Putamen (tissue), 1 donor: ENCODE data around the gene PLEKHA8.
"Not testable (repeated sequence)": the region's sequence is repeated elsewhere in the genome, so short reads cannot be mapped to it uniquely, and the experiment has no call there.

Source experiments
- DNase-seq: peaks from one replicate; pipeline ENCODE4 v3.0.0-alpha.2; 2016; ENCODE audit warnings: low spot score

The PLEKHA8 gene

DNA sequence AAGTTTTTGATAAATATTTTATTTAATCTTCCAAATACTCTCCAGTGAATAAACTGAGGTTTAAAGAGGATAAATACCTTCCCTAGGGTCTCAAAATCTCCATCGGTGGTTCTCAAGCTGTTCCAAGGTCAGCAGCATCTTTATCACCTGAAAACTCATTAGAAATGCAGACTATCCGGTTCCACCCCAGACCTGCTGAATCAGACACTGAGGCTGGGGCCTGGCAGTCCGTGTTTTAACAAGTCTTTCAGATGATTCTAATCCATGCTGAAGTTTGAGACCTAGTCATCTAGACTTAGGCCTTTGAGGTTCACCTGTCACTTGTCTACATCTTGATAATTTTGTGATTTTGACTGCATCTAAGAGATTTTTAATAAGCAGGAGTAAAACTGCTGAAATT lies 37.5 kb downstream of the PLEKHA8 start:
- DNase-seq, result no peak

DNA sequence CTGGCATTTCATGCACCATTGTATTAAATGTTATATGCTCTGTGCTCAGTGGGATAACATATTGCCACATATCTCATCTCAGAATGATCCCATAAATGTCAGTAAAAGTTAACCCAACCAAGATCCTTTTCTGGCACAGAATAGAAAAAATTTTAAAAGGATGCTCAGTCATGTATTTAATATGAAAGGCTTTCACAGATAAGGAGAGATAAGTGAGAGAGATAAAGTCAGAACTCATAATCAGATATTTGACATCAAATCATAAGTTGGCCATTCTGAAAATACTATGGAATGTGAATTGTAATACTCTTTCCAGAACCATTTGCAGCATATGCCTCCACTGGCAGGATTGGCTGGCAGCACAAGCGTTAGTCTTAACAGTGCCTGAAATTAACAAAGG lies 38.5 kb downstream of the PLEKHA8 start:
- DNase-seq, result no peak

DNA sequence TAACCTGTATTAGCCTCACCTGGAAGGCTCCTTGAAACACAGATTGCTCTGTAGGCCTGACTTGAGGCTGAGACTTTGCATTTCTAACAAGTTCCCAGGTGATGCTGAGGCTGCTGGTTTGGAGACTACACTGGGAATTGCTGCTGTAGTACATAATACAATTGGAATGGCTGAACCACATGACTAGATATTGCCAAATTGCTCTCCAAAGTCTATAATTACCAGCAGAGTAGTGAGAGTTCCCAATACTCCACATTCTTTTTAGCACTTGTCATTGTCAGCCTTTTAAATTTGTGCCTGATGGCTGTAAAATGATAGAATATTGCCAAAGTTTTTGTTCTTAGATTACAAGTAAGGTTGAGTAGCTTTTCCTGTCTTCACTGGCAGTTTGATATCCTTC lies 39.9 kb downstream of the PLEKHA8 start:
- DNase-seq, result no peak

DNA sequence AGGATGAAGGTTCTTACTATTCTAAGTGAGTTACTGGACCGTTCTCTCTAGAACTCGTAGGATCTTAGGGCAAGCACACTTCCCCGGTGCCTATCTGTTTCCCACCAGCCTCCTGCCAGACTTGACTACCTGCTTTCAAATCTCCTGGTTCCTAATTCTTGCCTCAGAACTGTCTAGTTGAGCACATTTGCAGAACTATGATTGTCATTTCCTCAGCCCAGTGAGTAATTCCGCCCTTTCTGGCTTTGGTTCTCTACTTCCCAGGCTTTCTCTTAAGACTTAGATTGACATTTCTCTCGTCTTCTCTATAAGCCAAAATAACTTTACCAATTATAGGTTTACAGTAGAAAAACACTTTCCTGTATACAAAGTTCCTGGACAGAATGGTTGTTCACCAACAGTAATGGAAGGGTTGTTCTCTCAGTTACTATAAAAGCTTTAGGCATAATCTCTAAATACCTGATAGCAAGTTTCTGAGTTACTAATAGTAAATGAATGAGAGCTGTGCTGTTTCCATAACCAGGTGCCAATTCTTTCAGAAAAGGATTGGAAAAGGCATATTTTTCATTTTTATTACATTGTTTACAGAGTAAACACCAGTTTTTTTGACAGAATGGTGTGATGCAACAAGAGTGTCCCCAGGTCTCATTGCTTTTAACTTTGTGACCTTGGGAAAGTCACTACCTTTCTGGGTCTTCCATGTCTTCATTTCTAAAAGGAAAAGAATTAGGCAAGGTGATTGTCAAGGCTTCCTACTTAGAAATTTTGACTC lies 41.1 kb downstream of the PLEKHA8 start:
- DNase-seq, result no peak

DNA sequence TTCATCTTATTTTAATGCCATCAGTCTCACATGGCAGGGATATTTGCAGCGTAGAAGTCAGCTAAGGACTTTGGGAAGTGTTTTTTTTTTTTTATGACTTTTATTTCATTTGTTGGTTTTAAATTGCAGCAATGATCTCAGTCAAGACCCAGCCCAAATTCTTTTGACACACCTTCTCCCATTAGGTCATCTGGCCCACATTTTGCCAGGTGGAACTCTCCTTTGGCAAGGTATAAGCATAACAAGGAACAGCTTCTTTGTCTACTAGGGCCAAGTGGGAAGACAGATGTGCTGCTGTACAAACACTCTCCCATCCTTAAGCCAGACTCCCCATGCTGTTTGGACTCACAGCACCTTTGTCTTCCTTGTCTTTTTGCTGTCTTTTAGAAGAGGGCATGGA lies 41.8 kb downstream of the PLEKHA8 start:
- no peak for DNase-seq

DNA sequence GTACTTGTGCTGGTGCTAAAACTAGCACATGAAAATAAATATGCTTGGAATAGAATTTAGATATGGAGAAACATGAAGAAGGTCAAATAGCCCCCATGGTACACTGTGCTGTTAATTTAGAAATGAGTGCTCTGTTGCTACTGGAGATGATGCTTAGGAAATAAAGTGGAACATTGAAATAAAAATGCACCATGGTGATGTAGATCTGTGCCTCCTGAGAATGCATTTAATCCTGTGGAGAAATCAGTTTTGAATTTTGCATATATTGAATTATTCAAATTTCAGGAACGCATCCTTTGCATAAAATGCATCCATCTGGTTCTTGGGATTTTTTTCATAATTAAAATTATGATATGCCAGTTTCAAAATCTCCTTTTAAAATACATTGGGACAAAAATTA lies 44.5 kb downstream of the PLEKHA8 start:
- no peak for DNase-seq

DNA sequence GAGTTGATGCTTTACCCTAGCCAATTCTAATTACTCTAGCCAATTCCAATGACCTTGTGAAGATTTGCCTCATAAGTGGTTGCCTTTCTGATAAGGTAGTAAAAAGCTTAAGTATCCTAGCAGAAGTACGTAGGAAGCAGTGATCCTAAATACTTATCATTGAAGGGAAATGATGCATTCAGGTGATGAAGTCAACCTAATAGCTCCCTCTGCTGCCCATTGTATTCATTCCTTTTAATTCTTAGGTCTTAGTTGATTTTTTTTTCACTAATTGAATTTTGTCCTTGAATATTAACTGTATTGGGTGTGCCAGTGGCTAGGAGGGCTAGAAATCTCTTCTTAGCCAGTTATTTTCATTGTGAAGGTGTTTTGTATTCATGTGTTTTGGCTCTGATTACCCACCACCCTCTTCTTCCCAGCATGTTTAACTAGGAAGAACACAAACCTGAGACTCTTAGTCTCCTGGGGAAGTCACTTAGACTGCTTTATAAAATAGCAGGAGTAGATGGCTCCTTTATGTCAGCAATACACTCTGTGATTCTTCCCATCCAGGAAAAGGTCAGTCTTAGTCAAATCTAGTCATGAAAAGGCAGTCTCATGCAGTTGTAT lies 46.3 kb downstream of the PLEKHA8 start:
- DNase-seq, result no peak

DNA sequence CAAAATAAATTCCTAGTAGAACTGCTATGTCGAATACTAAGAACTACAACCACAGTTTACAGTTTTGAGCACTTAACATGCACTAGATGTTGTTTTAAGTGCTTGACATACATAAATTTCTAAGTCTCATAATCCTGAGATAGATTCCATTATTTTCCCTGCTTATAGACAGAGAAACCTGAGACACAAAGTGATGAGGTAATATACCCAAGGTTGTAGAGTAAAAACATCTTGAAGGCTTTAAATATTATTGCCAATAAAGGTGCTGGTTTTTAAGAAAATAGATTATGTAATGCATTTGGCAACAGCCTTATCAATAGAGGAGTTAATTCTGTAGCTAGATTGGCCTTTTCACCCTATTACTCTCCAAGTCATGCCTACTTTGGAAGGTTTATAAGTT lies 48.2 kb downstream of the PLEKHA8 start:
- no peak for DNase-seq

DNA sequence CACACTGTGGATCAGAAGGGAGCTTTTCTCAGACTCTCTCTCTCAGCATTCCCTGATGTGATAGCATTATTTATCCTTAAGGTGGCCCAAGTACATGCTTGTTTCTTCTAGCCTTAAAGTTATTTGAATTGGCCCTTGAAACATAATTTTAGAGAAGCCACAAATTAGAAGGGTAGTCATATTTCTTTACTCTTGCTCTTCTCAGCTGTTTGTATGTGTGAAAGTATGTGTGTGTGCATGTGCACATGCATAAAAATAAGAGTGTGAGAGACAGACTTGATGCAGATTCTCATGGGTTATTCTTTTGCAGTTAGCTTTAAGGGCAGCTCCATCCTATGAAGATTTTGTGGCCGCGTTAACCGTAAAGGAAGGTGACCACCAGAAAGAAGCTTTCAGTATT lies 50.1 kb downstream of the PLEKHA8 start:
- no peak for DNase-seq

DNA sequence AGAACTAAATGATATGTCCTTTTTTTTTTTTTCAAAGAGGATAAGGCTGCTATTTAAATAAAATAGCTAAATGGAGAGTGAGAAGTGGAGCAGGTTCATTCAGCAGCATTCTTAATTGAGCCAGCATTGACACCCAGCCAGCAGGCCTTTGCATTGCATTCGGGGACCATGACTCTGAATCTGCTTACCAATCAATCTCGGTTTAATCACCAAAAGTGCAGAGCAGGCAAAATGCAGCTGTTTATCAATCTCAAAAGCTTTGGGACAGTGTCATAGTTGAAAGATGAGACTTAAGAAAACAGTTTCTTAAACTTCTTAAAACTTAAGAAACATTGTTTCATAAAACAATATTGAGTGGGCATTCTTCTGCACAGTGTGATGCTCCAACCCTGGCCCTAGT lies 51.7 kb downstream of the PLEKHA8 start:
- no peak for DNase-seq

DNA sequence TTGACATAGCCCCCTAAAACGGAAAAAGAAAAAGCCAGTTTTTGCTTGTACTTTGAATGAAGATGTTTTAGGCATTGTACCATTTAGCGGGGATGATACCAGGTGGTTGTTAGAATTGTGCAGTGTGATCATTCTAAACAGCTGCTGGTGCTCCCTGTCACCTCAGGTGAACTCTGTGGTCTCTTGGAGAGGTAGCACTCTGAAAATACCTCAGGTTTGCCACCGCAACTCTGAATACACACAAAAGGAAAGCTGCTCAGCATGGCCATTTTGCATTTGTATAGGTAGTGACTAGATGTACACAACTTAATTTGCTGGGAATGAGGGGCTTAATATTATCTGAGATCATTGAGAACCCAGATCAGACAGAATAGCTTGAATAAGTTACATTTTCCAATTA lies 52.6 kb downstream of the PLEKHA8 start:
- no peak for DNase-seq

DNA sequence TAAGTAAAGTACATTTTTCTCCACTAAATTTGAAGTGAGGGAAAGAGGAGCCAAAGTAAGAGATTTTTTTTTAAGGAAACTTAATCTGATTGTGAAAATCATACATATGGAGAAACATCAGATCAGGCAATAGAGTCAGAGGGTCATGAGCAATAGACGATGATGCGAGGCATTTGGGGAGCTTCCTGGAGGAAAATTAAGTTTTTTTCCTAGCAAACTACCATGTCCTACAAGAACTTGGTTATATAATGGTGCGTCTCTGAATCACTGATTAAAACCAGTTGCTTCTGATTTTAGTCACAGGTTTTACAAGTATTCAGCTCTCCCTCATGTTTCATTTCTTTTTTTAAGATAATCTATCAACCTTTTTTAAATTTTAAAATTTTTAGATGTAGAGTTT lies 54.5 kb downstream of the PLEKHA8 start:
- DNase-seq, result no peak

DNA sequence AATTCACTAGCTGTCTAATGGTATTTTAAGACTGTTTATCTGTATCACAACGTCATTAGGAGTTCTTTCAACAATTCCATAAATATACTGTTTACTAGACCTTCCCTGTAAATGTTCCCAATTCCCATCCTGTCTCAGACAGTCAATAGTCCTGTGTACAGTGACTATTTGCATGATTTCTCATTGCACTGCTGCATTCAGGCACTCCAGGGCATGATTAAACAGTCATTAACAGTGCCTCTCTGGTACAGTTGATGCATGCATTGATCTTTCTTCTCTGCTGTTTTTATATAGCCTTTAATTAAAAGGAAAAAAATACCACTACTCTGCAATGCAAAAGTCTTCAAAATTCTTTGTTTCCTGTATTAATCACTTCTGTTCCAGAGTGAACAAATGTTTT lies 55.1 kb downstream of the PLEKHA8 start:
- DNase-seq, result no peak

DNA sequence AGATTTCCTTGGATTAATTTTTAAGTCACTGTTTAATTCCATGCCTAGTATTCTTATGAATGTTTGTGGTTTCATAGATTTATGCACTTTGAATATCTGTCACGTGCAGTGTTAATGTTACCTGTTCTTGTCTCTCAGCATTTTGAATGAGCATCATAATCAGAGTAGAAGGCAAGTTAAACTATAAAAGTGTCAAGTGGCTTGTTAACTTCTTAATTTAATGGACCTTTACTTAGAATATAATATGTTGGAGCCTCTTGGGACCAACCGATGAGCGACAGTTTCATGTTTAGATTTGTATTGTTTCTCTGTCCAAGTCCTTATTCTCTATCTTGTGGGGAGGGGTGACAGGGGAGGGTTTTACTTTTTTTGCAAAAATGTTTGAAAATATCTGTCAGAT lies 56.0 kb downstream of the PLEKHA8 start:
- DNase-seq, result no peak

DNA sequence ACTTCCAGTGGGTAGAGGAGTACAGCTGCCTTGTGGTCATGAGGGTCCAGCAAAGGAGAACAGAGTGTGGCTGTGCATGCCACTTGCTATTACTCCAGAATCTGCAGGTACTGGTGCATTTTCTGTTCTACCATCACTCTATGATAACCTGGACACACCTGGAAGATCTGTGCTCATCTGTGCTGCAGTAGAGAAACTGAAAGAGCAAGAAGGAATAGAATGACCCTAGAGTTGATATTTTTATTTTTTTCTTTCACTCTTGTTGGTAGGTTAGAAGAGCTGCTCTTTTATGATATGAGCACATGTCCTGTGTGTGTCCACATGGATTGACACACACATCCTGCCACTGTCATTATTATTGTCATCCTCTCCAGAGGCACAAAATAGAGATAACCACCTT lies 58.3 kb downstream of the PLEKHA8 start:
- DNase-seq, result no peak

DNA sequence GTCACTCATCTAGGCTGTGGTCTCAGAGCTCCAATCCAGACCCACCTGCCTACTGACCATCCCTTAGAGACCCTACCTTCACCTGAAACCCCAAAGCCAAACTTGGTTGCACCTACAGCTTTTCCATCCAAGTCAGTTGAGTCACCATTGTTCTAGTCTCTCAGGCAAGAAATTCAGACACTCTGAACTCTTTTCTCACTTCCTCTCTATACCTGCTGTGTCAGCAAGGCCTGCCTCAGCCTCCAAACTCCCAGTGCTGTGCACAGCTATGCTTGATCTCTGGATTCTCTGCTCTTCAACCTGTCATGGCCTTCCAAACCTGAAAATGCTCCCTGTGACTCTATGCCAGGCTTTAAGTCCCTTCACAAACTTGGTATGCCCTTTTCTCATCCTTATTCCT lies 59.2 kb downstream of the PLEKHA8 start:
- no peak for DNase-seq

DNA sequence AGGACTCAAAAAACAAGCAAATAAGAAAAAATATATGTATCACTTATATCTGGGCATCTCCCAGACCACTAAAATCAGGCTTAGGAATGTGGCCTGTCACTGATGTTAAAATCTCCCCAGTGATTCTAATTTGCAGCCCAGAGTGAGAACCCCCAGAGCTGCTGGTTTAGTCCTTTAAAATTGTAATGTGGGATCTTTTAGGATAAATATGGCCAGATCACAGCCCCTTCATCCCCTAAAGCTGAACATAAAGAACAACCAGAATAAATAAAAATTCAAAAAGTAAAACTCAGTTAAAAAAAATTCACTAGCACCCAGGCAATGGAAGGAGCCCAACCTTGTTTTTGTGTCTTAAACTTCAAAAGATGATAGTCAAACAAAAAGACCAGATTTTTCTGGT lies 60.1 kb downstream of the PLEKHA8 start:
- no peak for DNase-seq

DNA sequence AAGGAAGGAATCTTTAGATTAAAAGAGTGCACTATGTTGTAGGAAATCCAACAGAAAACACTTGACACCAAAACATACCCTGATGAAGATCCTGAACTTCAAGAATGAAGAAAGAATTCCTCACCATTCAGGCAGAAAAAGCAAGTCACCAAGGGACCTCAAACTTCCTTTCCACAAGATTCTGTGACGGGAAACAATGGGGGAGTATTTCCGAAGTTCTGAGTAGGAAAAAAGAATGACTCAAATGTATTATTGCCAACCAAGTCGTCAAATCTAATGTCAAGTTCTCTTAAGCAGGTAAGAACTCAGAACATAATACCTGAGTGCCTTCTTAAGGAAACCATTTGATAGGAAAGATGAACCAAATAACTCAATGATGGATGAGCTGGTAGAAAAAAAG lies 61.9 kb downstream of the PLEKHA8 start:
- DNase-seq, result no peak

DNA sequence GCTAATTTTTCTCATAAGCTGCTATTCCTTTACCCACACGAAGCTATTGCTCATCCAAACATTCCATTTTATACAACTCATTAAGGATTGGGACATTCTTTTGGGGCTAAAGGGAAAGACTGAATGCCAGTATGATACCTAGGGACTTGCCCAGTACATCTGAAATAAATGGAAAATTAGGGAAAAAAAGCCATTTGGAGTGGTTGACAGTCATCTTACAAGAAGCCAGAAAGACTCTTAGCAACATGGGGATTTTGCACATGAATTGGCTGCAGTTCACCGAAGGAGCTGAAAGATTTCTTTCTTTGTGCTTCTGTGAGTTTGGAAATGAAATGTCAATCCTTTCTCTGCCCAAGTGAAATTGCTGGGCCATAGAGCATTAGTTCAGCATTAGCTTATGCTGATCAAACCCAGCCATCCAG lies 63.3 kb downstream of the PLEKHA8 start:
- DNase-seq, result no peak

DNA sequence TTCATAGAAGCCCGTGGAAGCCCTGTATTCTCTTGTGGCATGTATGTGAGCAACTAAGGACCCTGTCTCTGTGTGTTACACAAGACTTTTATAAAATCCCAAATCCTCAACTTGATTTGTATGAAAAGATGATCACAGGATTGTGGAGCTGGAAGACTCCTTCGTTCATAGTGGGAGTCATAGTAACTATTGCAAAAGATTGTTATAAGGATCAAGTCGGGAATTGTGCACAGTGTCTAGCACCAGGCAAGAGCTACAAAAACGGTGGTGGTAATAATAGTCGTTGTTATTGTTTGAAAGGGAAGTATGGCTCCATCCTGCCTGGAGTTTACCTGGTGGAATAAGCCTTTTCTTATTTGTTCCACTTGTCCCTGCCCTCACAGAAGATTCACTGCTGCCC lies 63.8 kb downstream of the PLEKHA8 start:
- no peak for DNase-seq

DNA sequence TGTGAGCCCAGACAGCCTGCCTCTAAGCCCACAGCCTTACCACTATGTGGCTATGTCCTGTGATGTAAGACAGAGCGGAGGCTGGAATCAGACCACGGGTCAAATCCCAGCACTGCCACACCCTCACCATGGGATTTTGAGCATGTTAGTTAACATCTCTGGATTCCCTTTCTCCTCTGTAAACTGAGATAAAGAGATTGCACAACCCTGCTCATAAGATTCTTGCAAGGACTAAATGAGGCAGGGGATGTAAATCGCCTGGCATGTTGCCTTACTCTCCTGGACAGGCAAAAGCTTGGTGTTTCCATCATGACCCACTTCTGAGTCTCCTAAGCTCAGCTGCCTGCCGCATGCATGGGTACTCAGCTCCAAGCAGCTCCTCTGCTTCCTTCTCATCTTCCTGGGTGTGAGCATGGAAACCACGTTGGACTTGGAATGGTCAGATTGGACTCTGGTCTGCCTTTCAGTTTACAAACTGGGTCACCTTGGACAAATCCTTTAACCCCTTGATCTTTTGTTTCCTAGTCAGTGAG lies 65.3 kb downstream of the PLEKHA8 start:
- no peak for DNase-seq

DNA sequence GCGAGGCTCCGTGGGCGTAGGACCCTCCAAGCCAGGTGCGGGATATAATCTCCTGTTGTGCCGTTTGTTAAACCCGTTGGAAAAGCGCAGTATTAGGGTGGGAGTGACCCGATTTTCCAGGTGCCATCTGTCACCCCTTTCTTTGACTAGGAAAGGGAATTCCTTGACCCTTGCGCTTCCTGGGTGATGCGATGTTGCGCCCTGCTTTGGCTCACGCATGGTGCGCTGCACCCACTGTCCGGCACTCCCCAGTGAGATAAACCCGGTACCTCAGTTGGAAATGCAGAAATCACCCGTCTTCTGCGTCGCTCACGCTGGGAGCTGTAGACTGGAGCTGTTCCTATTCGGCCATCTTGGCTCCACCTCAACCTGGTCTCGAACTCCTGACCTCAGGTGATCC lies 70.4 kb downstream of the PLEKHA8 start:
- DNase-seq, result not testable (repeated sequence)

DNA sequence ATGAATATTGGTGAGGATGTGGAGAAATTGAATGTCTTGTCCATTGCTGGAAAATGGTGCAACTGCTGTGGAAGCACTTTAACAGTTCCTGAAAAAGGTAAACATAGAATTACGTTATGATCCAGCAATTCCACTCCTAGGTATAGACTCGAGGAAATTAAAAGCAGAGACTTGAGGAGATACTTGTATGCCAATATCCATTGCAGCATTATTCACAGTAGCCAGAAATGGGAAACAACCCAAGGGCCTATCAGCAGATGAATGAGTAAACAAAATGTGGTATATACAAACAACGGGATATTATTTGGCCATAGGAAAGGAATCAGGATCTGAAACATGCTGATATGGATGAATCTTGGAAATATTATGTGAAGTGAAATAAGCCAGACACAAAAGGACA lies 74.1 kb downstream of the PLEKHA8 start:
- DNase-seq, result no peak

DNA sequence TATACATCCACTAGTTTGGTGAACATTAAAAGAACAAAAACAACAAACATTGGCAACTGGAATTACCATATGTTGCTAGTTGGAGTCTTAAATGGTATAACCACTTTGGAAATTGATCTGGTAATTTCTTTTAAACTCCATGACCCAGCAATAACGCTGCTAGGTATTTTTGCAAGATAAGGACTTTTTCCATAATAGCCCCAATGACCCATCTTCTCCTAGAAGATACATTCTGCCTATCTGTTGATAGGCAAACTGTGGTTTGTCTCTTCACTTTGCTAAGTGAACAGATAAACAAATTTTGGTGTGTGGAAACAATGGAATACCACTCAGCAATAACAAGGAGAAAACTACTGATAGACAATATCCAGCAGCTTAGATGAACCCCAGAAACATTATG lies 75.9 kb downstream of the PLEKHA8 start:
- DNase-seq, result no peak
